Measurements from ENCODE around the gene RARG. TPM values are rescaled to one million over a fixed set of nuclear protein-coding genes. Genes with fewer than 3 reads are reported as not detected.

The RARG gene
- total RNA-seq, 1 experiment from 2014 or later: 77.2 TPM

- ChIA-PET CTCF (interaction anchor here (1.6 to 12.6 kb wide), 3 partner anchors 12 to 58 kb away, joined by 6 to 188 read pairs (median 15); partner anchors contain the start of gene ESPL1), POLR2A (no interaction called here)
- TF ChIP-seq IRF2 (CRISPR knock-in tag; IDR thresholded peaks at IDR 0.05; ENCODE audit: borderline replicate concordance, low read depth) (no peak), ZNF425 (CRISPR knock-in tag; conservative IDR thresholded peaks at IDR 0.05) (no peak), USF1 (CRISPR knock-in tag; IDR thresholded peaks at IDR 0.05) (no peak), SOX15 (CRISPR knock-in tag; IDR thresholded peaks at IDR 0.05) (no peak), TEAD1 (CRISPR knock-in tag; IDR thresholded peaks at IDR 0.05) (no peak), GRHL2 (CRISPR knock-in tag; IDR thresholded peaks at IDR 0.05; ENCODE audit: insufficient replicate concordance, severe bottlenecking) (no peak), ATF1 (CRISPR knock-in tag; IDR thresholded peaks at IDR 0.05) (no peak), ERG (CRISPR knock-in tag; IDR thresholded peaks at IDR 0.05) (no peak)
- TF ChIP-seq, protein P1, sequence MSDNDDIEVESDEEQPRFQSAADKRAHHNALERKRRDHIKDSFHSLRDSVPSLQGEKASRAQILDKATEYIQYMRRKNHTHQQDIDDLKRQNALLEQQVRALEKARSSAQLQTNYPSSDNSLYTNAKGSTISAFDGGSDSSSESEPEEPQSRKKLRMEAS (CRISPR knock-in tag; IDR thresholded peaks at IDR 0.05): no peak
- Mint-ChIP-seq H3K27ac (no peak overlapping the region), H3K9me3 (no peaks in the 10 kb centered on the region), H3K4me3 (no peak overlapping the region), H3K4me1 (peaks cover 16% of the 10 kb centered on the region), H3K36me3 (peaks cover 4% of the 10 kb centered on the region; the same call in 1 of the 2 replicates), H3K27me3 (ENCODE audit: low read depth) (no peaks in the 10 kb centered on the region)
- ATAC-seq: no peak
- no peak for DNase-seq (ENCODE audit: low spot score)
These were observed 24.0 kb upstream of the RARG start for GRCh38 chr12:53255996-53256395.

DNA sequence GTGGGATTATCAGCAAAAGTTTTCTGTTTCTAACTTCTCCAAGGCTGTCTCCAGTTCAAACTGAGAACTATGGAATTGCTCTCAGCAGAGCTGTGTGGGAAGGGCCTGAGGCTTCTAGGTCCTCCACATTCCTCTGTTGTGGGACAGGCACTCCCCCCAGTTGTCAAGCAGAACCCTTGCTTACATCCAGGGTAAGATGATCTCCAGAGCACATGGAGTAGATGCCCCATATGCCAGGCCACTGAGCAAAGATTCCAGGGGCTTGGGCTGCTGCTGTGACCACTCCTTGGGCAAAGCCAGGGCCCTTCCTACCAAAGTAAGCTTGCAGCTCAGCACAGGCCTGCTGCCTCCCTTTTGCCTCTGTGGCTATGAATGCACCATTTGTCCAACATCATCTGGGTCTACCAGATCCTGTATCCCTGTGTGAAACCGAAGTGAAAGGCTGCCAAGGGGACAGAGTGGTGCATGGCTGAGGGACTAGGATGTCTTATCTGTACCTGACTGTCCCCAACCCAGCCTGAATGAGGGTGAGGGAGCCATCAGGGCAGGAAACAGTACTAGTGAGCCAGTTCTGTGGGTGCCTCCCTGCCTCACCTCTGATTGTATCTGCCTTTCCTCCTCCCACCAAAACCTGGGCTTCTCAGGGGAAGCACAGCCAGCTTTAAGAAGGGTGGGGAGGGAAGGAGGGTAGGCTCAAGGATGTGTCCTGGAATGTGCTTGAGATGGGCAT, 23.0 kb upstream of the RARG start:
- CTCF ChIA-PET: interaction anchor here (12.6 kb wide), 1 partner anchor 41 kb away, joined by 188 read pairs; no protein-coding TSS in a partner anchor
- H3K27ac Mint-ChIP-seq: no peak overlapping the region
- POLR2A ChIA-PET: no interaction called here
- ATAC-seq: no peak
- H3K36me3 Mint-ChIP-seq: peaks cover 4% of the 10 kb centered on the region; the same call in 1 of the 2 replicates
- no peaks in the 10 kb centered on the region for H3K27me3 Mint-ChIP-seq (ENCODE audit: low read depth)
- no peak overlapping the region for H3K4me3 Mint-ChIP-seq
- peaks cover 20% of the 10 kb centered on the region for H3K4me1 Mint-ChIP-seq
- TF ChIP-seq E2F5 (CRISPR knock-in tag; IDR thresholded peaks at IDR 0.05) (no peak), NR2C2 (CRISPR knock-in tag; IDR thresholded peaks at IDR 0.05) (no peak)
- TF ChIP-seq, protein P2, sequence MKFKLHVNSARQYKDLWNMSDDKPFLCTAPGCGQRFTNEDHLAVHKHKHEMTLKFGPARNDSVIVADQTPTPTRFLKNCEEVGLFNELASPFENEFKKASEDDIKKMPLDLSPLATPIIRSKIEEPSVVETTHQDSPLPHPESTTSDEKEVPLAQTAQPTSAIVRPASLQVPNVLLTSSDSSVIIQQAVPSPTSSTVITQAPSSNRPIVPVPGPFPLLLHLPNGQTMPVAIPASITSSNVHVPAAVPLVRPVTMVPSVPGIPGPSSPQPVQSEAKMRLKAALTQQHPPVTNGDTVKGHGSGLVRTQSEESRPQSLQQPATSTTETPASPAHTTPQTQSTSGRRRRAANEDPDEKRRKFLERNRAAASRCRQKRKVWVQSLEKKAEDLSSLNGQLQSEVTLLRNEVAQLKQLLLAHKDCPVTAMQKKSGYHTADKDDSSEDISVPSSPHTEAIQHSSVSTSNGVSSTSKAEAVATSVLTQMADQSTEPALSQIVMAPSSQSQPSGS (CRISPR knock-in tag; IDR thresholded peaks at IDR 0.05; ENCODE audit: borderline replicate concordance, low read depth): no peak
- DNase-seq (ENCODE audit: low spot score): no peak
- no peaks in the 10 kb centered on the region for H3K9me3 Mint-ChIP-seq

DNA sequence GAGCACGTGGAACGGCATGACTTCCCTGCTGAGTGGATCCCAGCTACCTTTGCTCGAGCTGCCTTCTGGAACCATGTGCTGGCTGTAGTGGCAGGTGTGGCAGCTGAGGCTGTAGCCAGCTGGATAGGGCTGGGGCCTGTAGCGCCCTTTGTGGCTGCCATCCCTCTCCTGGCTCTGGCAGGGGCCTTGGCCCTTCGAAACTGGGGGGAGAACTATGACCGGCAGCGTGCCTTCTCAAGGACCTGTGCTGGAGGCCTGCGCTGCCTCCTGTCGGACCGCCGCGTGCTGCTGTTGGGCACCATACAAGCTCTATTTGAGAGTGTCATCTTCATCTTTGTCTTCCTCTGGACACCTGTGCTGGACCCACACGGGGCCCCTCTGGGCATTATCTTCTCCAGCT, 21.3 kb upstream of the RARG start:
- Mint-ChIP-seq H3K27ac (no peak overlapping the region), H3K4me1 (peaks cover 20% of the 10 kb centered on the region), H3K4me3 (peak overlapping the region; percentile 93), H3K27me3 (ENCODE audit: low read depth) (no peaks in the 10 kb centered on the region), H3K9me3 (no peaks in the 10 kb centered on the region), H3K36me3 (peaks cover 4% of the 10 kb centered on the region; the same call in 1 of the 2 replicates)
- TF ChIP-seq TEAD1 (CRISPR knock-in tag; IDR thresholded peaks at IDR 0.05) (no peak), NR2C2 (CRISPR knock-in tag; IDR thresholded peaks at IDR 0.05) (no peak), RELA (CRISPR knock-in tag; IDR thresholded peaks at IDR 0.05; ENCODE audit: borderline replicate concordance) (no peak), ETV6 (CRISPR knock-in tag; IDR thresholded peaks at IDR 0.05) (no peak), SOX15 (CRISPR knock-in tag; IDR thresholded peaks at IDR 0.05) (no peak)
- DNase-seq (ENCODE audit: low spot score) (no peak), ATAC-seq (no peak)
- CTCF ChIA-PET: interaction anchor here (0.9 to 12.6 kb wide), 4 partner anchors 12 to 68 kb away, joined by 3 to 188 read pairs (median 23); partner anchors contain the start of genes AAAS and ESPL1
- POLR2A ChIA-PET: interaction anchor here (1.2 kb wide), 1 partner anchor 40 kb away, joined by 3 read pairs; no protein-coding TSS in a partner anchor
